Measurements from ENCODE around the gene EFHD2.
"Not testable (repeated sequence)": the region's sequence is repeated elsewhere in the genome, so short reads cannot be mapped to it uniquely, and the experiment has no call there.

The EFHD2 gene

GRCh38 chr1:15389828-15390227 lies 19.9 kb upstream of the EFHD2 start:
- DNase-seq = not testable (repeated sequence)

GRCh38 chr1:15390667-15391066 lies 19.0 kb upstream of the EFHD2 start:
- DNase-seq = no peak

- DNase-seq = no peak
Measured at GRCh38 chr1:15391366-15391765, 18.3 kb upstream of the EFHD2 start.

GRCh38 chr1:15393475-15394257 lies 16.0 kb upstream of the EFHD2 start:
- no peak for DNase-seq

- DNase-seq = no peak
Measured at GRCh38 chr1:15394258-15394690, 15.4 kb upstream of the EFHD2 start.

GRCh38 chr1:15397236-15397635 lies 12.5 kb upstream of the EFHD2 start:
- DNase-seq = no peak

GRCh38 chr1:15399710-15400109 lies 10.0 kb upstream of the EFHD2 start:
- DNase-seq = no peak

- no peak for DNase-seq
Measured at GRCh38 chr1:15400627-15401026, 9.1 kb upstream of the EFHD2 start.

GRCh38 chr1:15401391-15402055 lies 8.2 kb upstream of the EFHD2 start:
- DNase-seq = no peak

GRCh38 chr1:15402809-15403450 lies 6.8 kb upstream of the EFHD2 start:
- no peak for DNase-seq

- no peak for DNase-seq
Measured at GRCh38 chr1:15403962-15404580, 5.6 kb upstream of the EFHD2 start.

GRCh38 chr1:15405106-15405850 lies 4.4 kb upstream of the EFHD2 start:
- no peak for DNase-seq

GRCh38 chr1:15406614-15407559 lies 2.8 kb upstream of the EFHD2 start:
- no peak for DNase-seq

GRCh38 chr1:15407580-15407979 lies 2.1 kb upstream of the EFHD2 start:
- DNase-seq = no peak

GRCh38 chr1:15408890-15409387 lies 749 bp upstream of the EFHD2 start:
- DNase-seq = no peak

GRCh38 chr1:15410223-15410883 lies 665 bp downstream of the EFHD2 start:
- DNase-seq = no peak

- DNase-seq = no peak
Measured at GRCh38 chr1:15410884-15411245, 1.2 kb downstream of the EFHD2 start.

- peak; percentile 29 to 34 for DNase-seq
Measured at GRCh38 chr1:15411593-15412137, 2.0 kb downstream of the EFHD2 start.

- no peak for DNase-seq
Measured at GRCh38 chr1:15412175-15412800, 2.6 kb downstream of the EFHD2 start.

- DNase-seq = peak in 1 of 2 donors; percentile 28
Measured at GRCh38 chr1:15412843-15413242, 3.2 kb downstream of the EFHD2 start.

Measured in hippocampal formation (tissue), 2 donors.